Sigmoid colon (tissue), 7 donors: ENCODE results near the gene ZFP3. TPM values are rescaled to one million over a fixed set of nuclear protein-coding genes. Genes with fewer than 3 reads are reported as not detected.
"Not testable (repeated sequence)": the region's sequence is repeated elsewhere in the genome, so short reads cannot be mapped to it uniquely, and the experiment has no call there.

Experiments used
- DNase-seq: peaks from one replicate; pipeline ENCODE4 v3.0.0-alpha.2; 2019
- H3K27ac ChIP-seq, 4 donors: fragments of 200-600 bp; sonication (generic); one replicate each; pipeline ENCODE4 v1.5.1; 2016 to 2019; ENCODE audit warnings: mild to moderate bottlenecking in 1 of 4
- H3K27me3 ChIP-seq, 3 donors: fragments of 200-600 bp; sonication (generic); one replicate each; pipeline ENCODE4 v1.5.1; 2019; ENCODE audit warnings: mild to moderate bottlenecking in 1 of 3
- H3K36me3 ChIP-seq, 4 donors: fragments of 200-600 bp; sonication (generic); one replicate each; pipeline ENCODE4 v1.5.1; 2016 to 2019
- H3K4me1 ChIP-seq, 4 donors: fragments of 200-600 bp; sonication (generic); one replicate each; pipeline ENCODE4 v1.5.1; 2017 to 2019
- H3K4me3 ChIP-seq, 4 donors: fragments of 200-600 bp; sonication (generic); one replicate each; pipeline ENCODE4 v1.5.1; 2017 to 2019; ENCODE audit warnings: mild to moderate bottlenecking in 2 of 4, moderate library complexity in 1 of 4
- H3K9me3 ChIP-seq, 4 donors: fragments of 200-600 bp in 3 of 4; sonication (generic) in 3 of 4; one replicate each; pipeline versions ENCODE4 v1.5.1 to v1.6.1; 2013 to 2019
- EP300 ChIP-seq, 4 donors: sonication (generic); formaldehyde crosslinking; IDR thresholded peaks; one replicate each; pipeline ENCODE4 v1.6.1; 2017; ENCODE audit warnings: antibody characterized with exemption in 4 of 4
- POLR2A ChIP-seq, 2 donors: fragments of 450-650 bp; IDR thresholded peaks; one replicate each; pipeline ENCODE4 v1.6.1; 2016; ENCODE audit warnings: antibody characterized with exemption in 2 of 2, mild to moderate bottlenecking in 2 of 2, moderate library complexity in 2 of 2
- POLR2AphosphoS5 ChIP-seq, 4 donors: sonication (generic); formaldehyde crosslinking; IDR thresholded peaks; one replicate each; pipeline ENCODE4 v1.6.1; 2017; ENCODE audit warnings: antibody characterized with exemption in 4 of 4
- WGBS, 2 donors: extraction: QIAGEN DNeasy Blood & Tissue Kit; methylation state at CpG; one replicate each; pipeline ENCODE4 v1.1.7; 2013; 5-methylcytosine and 5-hydroxymethylcytosine counted together
- intact Hi-C: fragments of 100-400 bp; cut with DNase I; formaldehyde crosslinking; loops from one replicate; pipeline ENCODE4 v1.15.1; 2023
- polyA plus RNA-seq, 3 donors: library from polyadenylated mRNA; stranded (reverse); fragments of 200-250 nt; gene quantifications; one replicate each; pipeline ENCODE4 v1.2.3, GENCODE V29; 2013
- total RNA-seq, 4 donors: library from RNA; depleted of rRNA; stranded (reverse); fragments of >200 nt; gene quantifications; one replicate each; pipeline ENCODE4 v1.1.0, GENCODE V29; 2016
- TF ChIP-seq, protein P1 (sequence below), 4 experiments: fragments of 450-650 bp in 3 of 4; fragments of 200-600 bp in 1 of 4; IDR thresholded peaks; one replicate each; pipeline ENCODE4 v1.5.1; 2016 to 2019; ENCODE audit warnings: antibody characterized with exemption in 4 of 4, mild to moderate bottlenecking in 3 of 4, moderate library complexity in 2 of 4
- donor health status: healthy with polysubstance abuse.
- donor health status: Bipolar disorder and iron deficiency.
- donor health status: healthy.

Gene ZFP3
- total and polyA plus RNA-seq, 7 donors, result 2.4 to 6.1 (median 4.3) TPM

DNA sequence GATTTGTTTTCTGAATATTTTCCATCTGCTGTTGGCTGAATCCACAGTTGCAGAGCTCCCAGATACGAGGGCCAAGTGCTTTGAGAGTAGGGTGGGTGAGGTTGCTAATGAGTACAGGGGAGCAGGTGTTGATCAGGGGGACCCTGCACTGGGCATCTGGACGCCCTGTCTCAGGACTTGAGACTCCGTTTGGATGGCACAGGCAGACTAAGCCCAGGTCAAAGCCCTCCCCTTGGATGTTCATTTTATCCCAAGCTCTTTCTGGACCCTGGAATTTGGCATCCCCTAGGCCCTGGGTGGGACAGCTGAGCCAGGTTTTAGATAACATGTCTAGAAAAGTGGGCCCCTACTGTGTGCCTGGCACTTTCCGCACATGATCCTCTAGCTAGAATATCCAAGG lies 49.6 kb downstream of the ZFP3 start:
- H3K36me3 ChIP-seq, result no peaks in the 10 kb centered on the region
- H3K27me3 ChIP-seq, result peaks cover 5 to 11% (median 5%) of the 10 kb centered on the region in 3 donors
- no peak for DNase-seq
- 80 to 87% methylated on average over 4 of the region's 4 CpGs for WGBS, 2 donors
- H3K27ac ChIP-seq, result no peak overlapping the region
- no peak for TF ChIP-seq POLR2AphosphoS5 (IDR thresholded peaks at IDR 0.05)
- no peak for TF ChIP-seq EP300 (IDR thresholded peaks at IDR 0.05)
- TF ChIP-seq, protein P1, sequence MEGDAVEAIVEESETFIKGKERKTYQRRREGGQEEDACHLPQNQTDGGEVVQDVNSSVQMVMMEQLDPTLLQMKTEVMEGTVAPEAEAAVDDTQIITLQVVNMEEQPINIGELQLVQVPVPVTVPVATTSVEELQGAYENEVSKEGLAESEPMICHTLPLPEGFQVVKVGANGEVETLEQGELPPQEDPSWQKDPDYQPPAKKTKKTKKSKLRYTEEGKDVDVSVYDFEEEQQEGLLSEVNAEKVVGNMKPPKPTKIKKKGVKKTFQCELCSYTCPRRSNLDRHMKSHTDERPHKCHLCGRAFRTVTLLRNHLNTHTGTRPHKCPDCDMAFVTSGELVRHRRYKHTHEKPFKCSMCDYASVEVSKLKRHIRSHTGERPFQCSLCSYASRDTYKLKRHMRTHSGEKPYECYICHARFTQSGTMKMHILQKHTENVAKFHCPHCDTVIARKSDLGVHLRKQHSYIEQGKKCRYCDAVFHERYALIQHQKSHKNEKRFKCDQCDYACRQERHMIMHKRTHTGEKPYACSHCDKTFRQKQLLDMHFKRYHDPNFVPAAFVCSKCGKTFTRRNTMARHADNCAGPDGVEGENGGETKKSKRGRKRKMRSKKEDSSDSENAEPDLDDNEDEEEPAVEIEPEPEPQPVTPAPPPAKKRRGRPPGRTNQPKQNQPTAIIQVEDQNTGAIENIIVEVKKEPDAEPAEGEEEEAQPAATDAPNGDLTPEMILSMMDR (IDR thresholded peaks at IDR 0.05), result no peak
- no peak for TF ChIP-seq POLR2A (IDR thresholded peaks at IDR 0.05)
- intact Hi-C loops, result no loop called here
- H3K4me3 ChIP-seq, result no peak overlapping the region
- H3K4me1 ChIP-seq, result peaks cover 0 to 7% (median 3%) of the 10 kb centered on the region in 4 donors
- H3K9me3 ChIP-seq, result no peaks in the 10 kb centered on the region

DNA sequence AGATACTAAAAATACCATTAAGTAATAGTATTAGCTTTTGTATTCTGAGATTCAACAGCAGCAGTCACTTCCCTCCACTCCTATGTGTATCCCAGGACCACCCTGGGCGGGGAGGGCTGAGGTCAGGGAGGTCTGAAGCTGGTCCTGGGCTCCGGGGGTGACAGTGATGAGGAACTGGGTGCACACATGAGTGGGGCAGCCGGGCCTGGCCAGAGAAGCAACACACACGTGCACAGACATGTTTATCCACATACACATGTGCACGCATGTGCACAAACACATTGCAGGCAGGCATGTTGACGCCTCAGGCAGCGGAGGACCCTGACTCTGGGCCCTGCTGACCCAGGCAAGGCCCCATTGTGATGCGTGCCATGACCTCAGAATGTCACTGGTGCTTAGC lies 50.1 kb downstream of the ZFP3 start:
- 78 to 88% methylated on average over 8 of the region's 8 CpGs for WGBS, 2 donors
- DNase-seq, H3K36me3 ChIP-seq: not testable (repeated sequence)

DNA sequence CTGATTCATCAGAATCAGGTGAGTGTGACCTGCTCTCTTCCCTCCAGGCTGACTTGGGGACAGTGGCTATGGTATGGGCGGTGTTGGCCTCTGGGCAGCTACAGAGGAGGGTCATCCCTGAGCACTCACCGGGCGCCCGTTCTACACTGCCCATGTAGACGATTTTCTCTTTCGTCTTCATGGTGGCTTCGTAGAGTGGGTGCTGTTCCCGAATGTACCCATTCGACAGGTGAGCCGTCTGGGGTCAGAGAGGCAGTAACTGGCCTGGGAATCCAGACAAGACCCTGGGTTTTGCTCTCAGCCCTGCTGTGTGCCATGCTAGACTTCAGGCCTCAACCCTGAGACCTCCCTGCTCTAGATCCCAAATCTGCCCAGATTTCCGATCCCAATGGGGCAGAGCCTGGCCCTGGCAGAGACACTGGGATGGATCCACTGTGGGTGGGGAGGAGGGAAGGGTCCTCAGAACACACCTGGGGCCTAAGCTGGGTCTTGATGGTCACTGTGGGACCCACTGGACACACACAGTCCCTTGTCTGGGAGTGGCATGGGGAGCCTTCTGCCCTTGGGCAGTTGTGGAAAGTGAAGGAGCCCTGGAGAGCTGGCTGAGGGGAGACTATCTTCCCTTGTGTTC lies 50.8 kb downstream of the ZFP3 start:
- intact Hi-C loops, result no loop called here
- no peaks in the 10 kb centered on the region for H3K36me3 ChIP-seq
- no peak overlapping the region for H3K4me3 ChIP-seq
- no peaks in the 10 kb centered on the region for H3K9me3 ChIP-seq
- no peak overlapping the region for H3K27ac ChIP-seq
- DNase-seq, result no peak
- 90 to 92% methylated on average over 11 of the region's 11 CpGs for WGBS, 2 donors
- peaks cover 0 to under 1% (median 0%) of the 10 kb centered on the region in 3 donors for H3K27me3 ChIP-seq
- H3K4me1 ChIP-seq, result no peaks in the 10 kb centered on the region
- TF ChIP-seq POLR2AphosphoS5 (IDR thresholded peaks at IDR 0.05) (no peak), EP300 (IDR thresholded peaks at IDR 0.05) (no peak), POLR2A (IDR thresholded peaks at IDR 0.05) (no peak)
- TF ChIP-seq, protein P1 (IDR thresholded peaks at IDR 0.05), result no peak

More for the DNA sequence above, 50.1 kb downstream of the ZFP3 start:
- H3K27ac ChIP-seq, H3K4me3 ChIP-seq, H3K4me1 ChIP-seq, intact Hi-C loops, H3K27me3 ChIP-seq, H3K9me3 ChIP-seq: not testable (repeated sequence)

DNA sequence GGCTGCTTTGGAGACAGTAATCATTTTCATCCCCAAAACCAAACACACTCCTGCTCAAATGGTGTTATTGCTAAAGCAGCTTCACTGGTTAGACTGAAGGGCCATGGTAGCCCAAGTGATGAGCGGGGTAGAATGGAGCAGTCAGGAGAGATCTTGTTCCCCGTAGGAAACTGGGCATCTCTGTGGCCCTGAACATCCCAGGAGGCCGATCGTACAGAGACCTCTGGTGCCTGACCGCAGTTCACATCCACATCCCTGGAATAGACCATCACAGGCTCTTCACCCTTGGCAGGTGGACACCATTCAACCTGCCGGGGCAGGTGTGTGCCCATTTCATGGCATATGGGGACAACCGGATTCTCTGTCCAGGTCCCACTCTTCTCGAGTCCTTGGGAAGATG lies 51.5 kb downstream of the ZFP3 start:
- WGBS, 2 donors, result 91 to 94% methylated on average over 8 of the region's 8 CpGs
- H3K27ac ChIP-seq, H3K4me3 ChIP-seq, intact Hi-C loops, H3K27me3 ChIP-seq, DNase-seq, H3K36me3 ChIP-seq, H3K9me3 ChIP-seq, H3K4me1 ChIP-seq: not testable (repeated sequence)

DNA sequence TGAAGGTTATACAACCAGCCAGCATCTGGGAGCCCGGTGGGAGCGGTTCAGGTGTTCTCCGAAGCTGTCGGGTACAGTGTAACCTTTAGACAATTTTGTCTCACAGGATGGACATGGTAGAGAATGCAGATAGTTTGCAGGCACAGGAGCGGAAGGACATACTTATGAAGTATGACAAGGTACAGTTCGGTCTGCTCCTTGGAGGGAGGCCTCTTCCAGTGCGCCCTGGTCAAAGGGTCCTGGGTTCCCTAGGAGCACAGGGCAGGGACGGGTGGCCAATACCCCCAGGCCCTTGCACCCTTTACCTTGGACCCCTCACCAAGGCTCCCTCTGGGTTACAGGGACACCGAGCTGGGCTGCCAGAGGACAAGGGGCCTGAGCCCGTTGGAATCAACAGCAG lies 52.0 kb downstream of the ZFP3 start:
- H3K9me3 ChIP-seq, intact Hi-C loops, H3K4me1 ChIP-seq, H3K27me3 ChIP-seq, DNase-seq, H3K4me3 ChIP-seq, H3K36me3 ChIP-seq, H3K27ac ChIP-seq: not testable (repeated sequence)
- 94% methylated on average over 10 of the region's 10 CpGs for WGBS, 2 donors

DNA sequence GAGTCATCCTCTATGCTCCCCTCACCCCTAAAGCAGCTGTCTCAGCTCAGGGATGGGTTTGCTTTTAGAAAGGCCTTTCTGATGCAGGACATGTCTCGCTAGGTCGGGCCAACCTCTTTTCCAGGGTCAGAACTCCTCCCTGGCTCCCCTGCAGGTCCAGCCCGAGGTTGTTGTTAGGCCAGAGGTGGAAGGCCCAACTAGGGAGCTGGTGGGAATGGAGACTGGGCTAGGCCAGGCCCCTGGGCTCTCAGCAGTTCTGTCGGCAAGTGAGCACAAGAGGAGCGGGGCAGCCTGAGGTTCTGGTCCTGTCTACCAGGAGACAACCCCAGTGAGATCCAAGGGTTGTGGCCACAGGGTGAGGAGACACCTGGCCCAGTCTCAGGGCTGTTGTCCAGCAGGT lies 52.4 kb downstream of the ZFP3 start:
- H3K36me3 ChIP-seq, H3K27ac ChIP-seq, H3K9me3 ChIP-seq, intact Hi-C loops, H3K4me1 ChIP-seq, H3K4me3 ChIP-seq, DNase-seq, H3K27me3 ChIP-seq: not testable (repeated sequence)
- 79 to 89% methylated on average over 5 of the region's 5 CpGs for WGBS, 2 donors

DNA sequence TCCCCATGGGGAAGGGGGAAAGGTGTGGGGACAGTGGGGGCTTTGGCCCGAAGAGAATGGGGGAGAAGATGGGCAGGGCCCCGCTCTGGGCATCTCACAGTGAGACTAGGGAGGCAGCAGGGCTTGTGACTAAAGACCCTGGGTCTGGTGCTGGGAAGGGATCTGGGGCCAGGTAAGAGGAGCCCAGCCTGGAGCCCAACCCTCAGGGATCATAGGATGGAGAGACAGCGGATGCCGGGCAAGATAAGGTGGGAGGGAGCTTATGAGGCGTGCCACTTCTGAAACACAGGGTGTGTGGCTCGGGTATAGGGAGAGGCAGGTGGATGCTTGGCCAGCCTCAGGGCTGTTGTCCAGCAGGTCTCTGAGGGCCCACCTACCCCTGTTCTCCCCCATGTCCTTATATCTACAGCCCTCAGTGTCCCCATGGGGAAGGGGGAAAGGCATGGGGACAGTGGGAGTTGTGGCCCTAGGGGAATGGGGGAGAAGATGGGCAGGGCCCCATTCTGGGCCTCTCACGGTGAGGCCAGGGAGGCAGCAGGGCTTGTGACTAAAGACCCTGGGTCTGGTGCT lies 53.0 kb downstream of the ZFP3 start:
- no peaks in the 10 kb centered on the region for H3K36me3 ChIP-seq
- no peaks in the 10 kb centered on the region for H3K9me3 ChIP-seq
- no peak overlapping the region for H3K4me3 ChIP-seq
- no peak for DNase-seq
- no peak overlapping the region for H3K27ac ChIP-seq
- no peak for TF ChIP-seq POLR2A (IDR thresholded peaks at IDR 0.05)
- TF ChIP-seq, protein P1 (IDR thresholded peaks at IDR 0.05), result no peak
- no peak for TF ChIP-seq EP300 (IDR thresholded peaks at IDR 0.05)
- TF ChIP-seq POLR2AphosphoS5 (IDR thresholded peaks at IDR 0.05), result no peak
- H3K27me3 ChIP-seq, result no peaks in the 10 kb centered on the region
- WGBS, 2 donors, result 82 to 90% methylated on average over 7 of the region's 7 CpGs
- H3K4me1 ChIP-seq, result no peaks in the 10 kb centered on the region
- intact Hi-C loops, result no loop called here

DNA sequence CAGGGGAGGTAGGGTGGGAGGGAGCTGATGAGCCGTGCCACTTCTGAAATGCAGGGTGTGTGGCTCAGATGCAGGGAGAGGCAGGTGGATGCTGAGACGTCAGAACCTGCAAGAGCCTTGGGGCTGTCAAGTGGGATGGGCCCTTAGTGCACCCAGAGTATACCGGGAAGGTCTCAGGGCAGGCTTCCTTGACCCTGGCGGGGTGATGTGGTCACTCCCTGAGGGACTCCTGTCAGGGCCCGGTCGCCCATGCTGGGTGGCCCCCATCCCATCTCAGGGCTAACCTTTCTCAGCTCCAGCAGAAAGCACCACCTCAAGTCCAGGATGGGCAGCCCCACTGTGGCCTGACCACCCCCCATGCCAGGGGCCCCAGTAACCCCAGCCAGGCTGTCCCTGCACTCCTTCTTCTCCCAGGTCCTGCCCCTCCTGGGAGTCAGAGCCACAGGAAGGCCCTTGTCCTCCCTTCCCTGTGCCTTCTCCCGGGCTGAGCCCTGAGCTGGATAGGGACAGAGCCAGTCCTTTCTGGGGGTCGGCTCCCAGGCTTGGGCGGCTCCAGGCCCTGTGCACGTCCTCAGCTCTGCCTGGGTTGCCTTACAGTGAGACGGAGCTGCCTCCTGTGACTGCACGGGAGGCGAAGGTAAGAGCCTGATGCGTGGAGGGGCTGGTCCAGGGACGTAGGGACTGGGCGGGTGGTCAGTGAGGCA lies 53.7 kb downstream of the ZFP3 start:
- H3K4me3 ChIP-seq, H3K27ac ChIP-seq, DNase-seq, H3K4me1 ChIP-seq, H3K27me3 ChIP-seq, H3K9me3 ChIP-seq, H3K36me3 ChIP-seq, intact Hi-C loops: not testable (repeated sequence)
- WGBS, 2 donors, result 88 to 89% methylated on average over 16 of the region's 16 CpGs

DNA sequence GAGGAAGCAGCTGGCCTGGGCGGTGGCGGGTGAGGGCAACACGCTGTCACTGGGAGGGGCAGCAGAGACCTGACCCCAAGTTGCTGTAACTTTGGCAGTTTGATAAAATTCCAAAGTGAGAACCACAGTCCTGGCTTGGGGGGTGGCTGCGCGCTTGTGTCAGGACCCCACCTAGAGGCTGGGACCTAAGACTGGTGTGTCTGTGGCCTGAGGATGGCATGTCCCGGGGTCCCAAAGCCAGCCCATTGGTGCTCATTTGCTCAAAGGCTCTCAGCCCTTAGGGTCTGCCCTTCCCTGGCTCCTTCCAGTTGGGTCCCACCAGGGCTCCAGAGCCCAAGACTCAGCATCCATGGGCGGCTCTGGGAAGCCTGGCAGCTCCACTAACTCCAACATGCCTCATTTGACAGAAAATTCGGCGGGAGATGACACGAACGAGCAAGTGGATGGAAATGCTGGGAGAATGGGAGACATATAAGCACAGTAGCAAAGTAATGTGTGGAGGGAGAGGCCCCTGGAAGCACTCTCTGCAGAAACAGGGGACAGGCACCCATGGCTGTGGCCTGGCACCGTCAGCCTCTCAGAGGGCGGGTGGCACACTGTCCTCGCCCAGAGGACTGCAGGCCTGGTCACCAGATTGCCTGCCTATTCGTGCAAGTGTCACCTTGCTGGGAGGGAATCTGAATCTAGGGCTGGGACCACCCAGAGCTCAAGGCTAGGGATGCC lies 54.4 kb downstream of the ZFP3 start:
- H3K4me1 ChIP-seq, H3K27me3 ChIP-seq, DNase-seq, intact Hi-C loops, H3K36me3 ChIP-seq, H3K9me3 ChIP-seq, H3K27ac ChIP-seq, H3K4me3 ChIP-seq: not testable (repeated sequence)
- WGBS, 2 donors, result 93 to 94% methylated on average over 15 of the region's 15 CpGs
